GM18520 (cell line): ENCODE results near the gene CYP1A1.
"Not testable (repeated sequence)": the region's sequence is repeated elsewhere in the genome, so short reads cannot be mapped to it uniquely, and the experiment has no call there.

Experiments used
- ATAC-seq: cut with Tn5 transposase; IDR thresholded peaks from one replicate; pipeline ENCODE4 v1.9.1; 2021; ENCODE audit not compliant: unreplicated experiment

Gene CYP1A1

GRCh38 chr15:74738239-74738638, 12.9 kb upstream of the CYP1A1 start:
- not testable (repeated sequence) for ATAC-seq

DNA sequence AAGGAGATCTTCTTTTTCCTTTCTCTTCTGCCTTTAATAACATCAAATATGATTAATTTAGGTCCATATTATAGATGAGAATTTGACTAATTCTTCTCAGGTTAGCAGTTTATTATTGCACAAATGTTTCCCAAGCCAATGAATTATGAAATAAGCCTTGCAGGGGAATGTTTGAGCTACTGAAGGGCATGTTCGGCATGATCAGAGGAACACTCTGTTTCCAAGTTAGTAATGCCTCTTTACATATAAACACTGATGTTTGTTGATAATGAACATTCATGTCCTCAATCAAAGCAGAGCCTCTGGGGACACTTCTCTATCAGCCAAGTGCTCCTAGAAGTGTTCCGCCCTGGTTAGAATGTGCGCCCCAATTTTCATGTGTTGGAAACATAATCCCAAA, 10.0 kb upstream of the CYP1A1 start:
- ATAC-seq = no peak

DNA sequence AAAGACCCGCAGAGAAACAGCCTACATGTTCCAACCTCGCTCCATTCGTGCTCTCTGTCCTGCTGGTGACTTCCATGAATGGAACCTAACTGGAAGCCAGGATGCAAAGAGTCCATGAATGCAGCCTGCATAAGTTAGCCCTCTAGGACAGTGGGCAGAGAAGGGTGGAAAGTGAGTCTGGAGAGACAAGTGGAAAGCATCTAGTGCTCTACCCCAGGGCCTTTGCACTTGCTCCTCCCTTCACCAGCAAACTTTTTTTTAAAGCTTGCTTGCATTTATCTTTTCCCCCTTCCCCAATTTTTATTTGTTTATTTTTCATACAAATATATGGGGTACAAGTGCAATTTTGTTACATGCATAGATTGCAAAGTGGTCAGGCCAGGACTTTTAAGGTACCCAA, 7.9 kb upstream of the CYP1A1 start:
- no peak for ATAC-seq

DNA sequence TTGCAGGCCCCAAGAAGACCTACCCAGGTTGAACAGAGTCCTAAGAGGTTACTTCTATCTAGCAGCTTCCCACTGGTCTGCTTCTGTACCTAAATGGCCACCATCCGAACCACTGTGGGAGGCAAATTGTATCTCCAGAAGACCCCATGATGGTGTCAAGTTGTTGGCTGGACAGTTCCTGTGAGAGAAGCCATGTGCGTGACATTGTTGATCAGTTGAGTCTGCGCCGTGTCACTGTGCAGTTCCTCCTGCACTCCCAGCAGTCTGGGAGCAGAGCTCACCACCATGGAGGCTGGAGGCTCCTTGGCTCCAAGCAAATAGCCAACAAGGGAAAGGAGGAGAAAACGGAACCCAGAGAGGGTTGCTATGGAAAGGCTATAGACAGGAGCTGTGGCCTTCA, 7.5 kb upstream of the CYP1A1 start:
- no peak for ATAC-seq

DNA sequence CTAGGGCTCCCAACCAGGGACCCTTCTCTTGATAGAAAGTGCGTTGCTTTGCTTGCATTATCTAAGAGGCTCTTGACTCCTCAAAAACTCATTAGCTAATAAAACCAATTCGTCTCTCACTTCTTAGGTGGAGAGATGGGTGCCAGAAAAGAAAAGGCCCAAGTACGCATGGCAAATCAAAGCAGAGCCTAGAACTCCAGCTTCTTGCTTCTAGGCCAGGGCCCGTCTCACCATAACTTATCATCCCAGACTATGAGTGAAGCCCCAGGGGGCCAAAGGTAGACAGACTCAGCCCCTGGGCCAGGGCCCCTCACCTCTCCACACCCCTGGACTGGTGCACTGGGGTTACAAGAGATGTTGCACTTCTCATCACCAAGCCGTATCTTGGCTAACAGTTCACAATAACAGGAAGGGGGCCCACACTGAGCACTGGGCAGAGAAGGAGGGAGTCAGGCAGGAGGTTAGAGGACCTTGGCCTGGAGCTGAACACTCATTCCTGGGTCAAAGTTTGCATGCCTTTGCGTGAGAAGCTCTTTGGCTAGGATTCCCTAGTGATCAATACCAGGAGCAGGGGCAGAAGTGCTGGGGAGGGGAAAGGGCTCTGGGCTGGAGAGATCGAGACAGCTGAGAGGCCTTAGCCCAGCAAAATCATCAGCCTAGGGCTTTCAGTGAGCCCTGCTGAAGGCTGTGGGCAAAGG, 5.4 kb upstream of the CYP1A1 start:
- ATAC-seq = no peak

DNA sequence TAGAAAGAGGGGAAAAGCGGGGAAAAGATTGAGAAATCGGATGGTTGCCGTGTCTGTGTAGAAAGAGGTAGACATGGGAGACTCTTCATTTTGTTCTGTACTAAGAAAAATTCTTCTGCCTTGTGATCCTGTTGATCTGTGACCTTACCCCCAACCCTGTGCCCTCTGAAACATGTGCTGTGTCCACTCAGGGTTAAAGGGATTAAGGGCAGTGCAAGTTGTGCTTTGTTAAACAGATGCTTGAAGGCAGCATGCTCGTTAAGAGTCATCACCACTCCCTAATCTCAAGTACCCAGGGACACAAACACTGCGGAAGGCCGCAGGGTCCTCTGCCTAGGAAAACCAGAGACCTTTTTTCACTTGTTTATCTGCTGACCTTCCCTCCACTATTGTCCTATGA, 4.0 kb upstream of the CYP1A1 start:
- not testable (repeated sequence) for ATAC-seq

- ATAC-seq = not testable (repeated sequence)
Measured at GRCh38 chr15:74728699-74729098, 3.4 kb upstream of the CYP1A1 start.

DNA sequence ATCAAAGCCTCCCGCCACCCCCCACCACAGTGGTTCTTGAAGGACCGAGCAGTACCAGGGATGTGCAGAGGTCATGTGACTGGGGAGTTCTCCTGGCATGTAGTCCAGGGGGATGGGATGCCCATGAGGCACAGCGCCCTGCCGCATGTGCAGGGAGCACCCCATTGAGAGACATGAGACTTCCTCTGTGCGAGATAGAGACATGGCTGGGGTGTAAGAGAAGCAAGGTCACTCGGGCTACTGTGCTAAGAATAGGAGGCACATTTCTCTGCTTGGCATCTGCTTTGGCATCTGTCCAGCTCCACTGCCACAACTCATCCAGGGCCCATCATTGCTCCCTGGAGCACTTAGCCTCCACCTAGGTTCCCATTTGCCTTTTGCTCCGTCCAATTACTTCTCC, 2.4 kb upstream of the CYP1A1 start:
- no peak for ATAC-seq

GRCh38 chr15:74726774-74727164, 1.4 kb upstream of the CYP1A1 start:
- ATAC-seq = no peak

DNA sequence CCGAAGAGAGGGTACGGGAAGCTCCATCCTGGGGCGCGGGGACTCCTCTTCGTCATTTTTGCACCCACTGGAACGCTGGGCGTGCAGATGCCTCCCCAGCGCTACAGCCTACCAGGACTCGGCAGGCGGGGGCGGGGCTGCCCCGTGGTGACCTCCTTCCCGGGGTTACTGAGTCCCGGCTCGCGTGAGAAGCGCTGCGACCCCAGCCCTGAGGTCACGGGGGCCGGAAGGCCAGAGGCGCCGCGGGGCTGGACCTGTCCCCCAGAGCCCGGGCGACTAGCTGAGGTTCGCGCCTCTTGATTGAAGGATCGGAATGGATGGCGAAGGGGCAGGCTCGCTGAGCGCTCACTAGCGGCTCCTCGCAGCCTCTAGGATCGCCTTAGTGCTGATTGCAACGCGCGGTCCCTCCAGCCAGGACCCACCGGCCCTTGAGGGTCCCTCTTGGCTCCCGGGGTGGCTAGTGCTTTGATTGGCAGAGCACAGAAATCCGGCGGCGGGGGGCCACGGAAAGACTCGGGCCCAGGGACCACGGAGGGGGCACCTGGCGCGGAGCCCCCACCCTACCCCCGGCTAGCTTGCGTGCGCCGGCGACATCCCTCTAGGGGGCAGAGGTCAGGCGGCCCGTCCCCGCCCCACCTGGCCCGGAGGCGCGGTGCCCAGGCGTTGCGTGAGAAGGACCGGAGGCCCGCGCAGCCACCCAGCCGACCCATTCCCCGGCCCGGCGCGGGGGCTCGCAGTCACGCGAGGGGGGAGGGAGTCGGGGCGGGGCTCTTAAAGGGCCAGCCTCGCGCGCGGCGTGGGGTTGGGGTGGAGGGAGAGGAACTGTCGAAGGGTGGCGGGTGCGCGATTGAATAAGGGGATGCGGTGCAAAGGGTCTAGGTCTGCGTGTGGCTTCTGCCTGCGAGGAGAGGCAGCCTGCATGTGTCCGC, 781 bp upstream of the CYP1A1 start:
- ATAC-seq = no peak

- ATAC-seq = no peak
Measured at GRCh38 chr15:74724570-74725224, 631 bp downstream of the CYP1A1 start.

- no peak for ATAC-seq
Measured at GRCh38 chr15:74723754-74724334, 1.5 kb downstream of the CYP1A1 start.

DNA sequence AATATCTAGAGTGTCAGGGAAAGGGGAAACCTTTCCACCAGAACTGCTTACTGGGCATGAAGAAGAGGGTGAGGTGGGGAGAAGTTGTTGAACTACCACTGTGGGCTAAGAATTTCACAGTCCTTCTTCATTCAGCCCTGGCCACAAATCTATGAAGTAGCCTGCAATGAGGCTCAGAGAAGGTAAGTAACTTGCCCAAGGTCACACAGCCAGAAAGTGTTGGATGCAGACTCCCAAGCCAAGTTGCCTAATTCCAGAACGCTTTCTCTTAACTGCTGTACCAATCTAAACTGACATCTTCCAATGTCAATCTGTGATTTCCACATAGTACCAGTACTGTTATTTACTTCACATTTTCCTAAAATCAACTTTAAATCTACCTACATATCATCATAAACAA, 2.1 kb downstream of the CYP1A1 start:
- ATAC-seq = no peak

DNA sequence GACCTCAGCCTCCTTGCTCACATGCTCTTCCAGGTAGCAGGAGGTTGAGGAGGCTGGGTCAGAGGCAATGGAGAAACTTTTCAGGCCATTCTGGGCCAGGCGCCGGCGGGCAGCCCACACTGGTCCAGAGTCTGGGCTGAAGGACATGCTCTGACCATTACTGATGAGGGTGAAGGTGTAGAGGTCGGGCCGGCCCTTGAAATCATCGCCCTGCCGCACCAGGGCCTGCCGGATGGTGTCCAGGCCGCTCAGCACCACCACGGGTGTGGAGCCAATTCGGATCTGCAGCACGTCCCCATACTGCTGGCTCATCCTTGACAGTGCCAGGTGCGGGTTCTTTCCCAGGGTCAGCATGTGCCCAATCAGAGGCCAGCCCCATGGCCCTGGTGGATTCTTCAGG, 2.7 kb downstream of the CYP1A1 start:
- no peak for ATAC-seq

DNA sequence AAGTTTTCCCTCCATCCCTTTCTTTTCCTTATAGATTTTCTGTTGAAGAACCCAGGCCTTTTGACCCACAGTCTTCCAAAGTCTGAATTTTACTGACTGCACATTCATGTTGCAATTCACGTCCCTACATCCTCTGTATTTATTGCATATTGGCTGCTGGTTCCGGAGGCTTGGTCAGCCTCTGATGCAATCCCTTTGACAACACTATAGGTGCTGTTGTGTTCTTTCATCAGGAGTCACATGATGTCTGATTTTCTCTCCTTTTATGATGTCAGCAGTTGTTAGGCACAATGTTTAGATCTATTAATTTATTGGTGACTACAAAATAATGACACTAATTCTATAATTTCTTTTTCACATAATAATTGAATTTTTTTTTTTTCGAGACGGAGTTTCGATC, 8.7 kb downstream of the CYP1A1 start:
- no peak for ATAC-seq

DNA sequence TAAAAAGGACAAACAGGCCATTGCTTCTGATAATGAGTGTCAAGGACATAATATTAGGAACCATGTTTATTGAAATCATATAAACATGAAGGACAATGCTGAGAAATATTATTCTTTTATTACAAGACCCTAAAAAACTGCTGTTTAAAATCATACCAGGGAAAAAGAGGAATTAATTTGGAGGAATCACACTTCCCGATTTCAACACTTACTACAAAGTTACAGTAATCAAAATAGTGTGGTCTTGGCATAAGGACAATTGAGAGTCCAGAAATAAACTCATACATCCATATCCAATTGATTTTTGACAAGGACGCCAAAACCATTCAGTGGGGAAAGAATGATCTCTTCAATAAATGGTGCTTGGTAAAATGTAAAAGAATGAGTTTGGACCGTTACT, 13.0 kb downstream of the CYP1A1 start:
- no peak for ATAC-seq

GRCh38 chr15:74710319-74711094, 14.8 kb downstream of the CYP1A1 start:
- ATAC-seq = no peak

DNA sequence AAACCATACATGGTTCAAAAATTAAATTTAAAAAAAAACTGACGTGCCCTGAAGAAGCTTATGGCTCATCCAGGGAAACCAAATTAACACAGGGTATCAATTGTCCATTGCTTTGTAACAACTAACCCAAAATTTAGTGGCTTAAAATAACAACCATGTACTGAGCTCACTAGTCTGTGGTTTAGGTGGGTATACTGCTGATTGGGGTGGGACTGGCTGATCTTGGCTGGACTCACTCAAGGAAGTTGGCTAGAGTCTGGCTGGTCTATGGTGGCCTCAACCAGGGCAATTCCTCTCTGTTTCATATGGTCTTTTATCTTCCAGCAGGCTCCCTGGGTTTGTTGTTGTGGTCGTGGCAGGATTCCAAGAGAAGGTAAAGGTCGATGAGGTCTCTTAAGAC, 15.4 kb downstream of the CYP1A1 start:
- ATAC-seq = no peak

GRCh38 chr15:74709011-74709410, 16.3 kb downstream of the CYP1A1 start:
- ATAC-seq = no peak

DNA sequence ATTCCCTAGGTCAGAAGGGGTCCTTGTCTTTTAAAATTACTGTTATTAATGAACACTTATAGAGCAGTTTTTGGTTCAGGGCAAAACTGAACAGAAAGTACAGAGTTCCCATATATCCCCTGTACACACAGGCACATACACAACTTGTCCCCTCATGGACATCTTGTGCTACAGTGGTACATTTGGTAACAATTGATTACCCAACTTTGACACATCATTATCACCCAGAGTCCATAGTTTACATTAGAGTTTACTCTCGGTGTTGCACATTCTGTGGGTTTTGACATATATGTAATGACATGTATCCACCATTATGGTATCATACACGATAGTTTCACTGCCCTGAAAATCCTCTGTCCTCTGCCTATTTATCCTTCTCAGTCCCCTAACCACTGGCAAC, 28.5 kb downstream of the CYP1A1 start:
- ATAC-seq = no peak

DNA sequence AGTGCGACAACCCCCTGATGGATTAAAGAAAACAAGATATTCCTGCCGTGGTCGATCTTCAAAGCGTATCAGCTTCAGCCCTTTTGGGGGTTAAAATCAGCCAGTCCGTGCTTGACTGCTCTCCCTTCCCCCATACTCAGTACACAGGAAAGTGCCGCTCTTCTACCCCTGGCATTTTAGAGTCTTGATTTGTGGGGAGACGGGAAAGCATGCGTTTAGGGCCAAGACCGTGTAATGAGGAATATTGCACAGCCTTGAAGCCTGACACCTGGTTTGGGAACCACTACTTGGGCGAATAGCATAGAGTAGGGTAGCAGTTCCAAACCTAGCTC, 29.0 kb downstream of the CYP1A1 start:
- ATAC-seq = no peak
